GM13976 (cell line): ENCODE measurements around the gene YPEL3.
"Not testable (repeated sequence)": the region's sequence is repeated elsewhere in the genome, so short reads cannot be mapped to it uniquely, and the experiment has no call there.

Source experiments
- DNase-seq: peaks from one replicate; pipeline ENCODE4 v3.0.0; 2012; ENCODE audit warnings: low spot score
- in situ Hi-C: fragments of 300-500 bp; cut with MboI; formaldehyde crosslinking; loops from one replicate; pipeline ENCODE4 v1.12.0; 2022; ENCODE audit warnings: low sequenced_read_pairs, mixed read lengths, inconsistent platforms; ENCODE audit not compliant: unreplicated experiment
- TF ChIP-seq, protein P1 (sequence below): IDR thresholded peaks from 2 replicates; pipeline ENCODE4 v1.5.1; 2012; ENCODE audit warnings: borderline replicate concordance, mild to moderate bottlenecking; ENCODE audit not compliant: insufficient read depth; ENCODE audit errors: extremely low read depth, missing control alignments, control extremely low read depth

The YPEL3 gene

DNA sequence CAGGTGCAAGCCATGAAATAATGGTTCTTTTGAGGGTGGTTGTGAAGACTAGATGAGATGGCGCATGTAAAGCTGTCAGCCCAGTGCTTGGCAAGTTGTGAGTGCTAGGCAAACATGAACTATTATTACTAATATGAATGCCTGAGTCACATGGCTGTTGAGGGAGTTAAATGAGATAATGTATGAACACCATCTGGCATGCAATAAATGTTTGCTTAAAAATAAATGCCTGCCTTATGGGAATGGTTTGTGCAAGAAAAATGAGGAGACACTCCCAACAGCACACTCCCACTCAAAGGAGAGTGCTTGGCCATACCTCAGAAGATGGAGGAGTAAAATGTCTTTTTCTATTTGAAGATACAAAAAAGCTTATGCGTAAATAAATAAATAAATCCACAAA lies 23.4 kb upstream of the YPEL3 start:
- in situ Hi-C loops = loop anchor here (25.0 kb wide), 2 partner anchors 293 to 493 kb away; partner anchors contain the start of genes ZNF689 and ZNF771
- DNase-seq = no peak
- TF ChIP-seq, protein P1, sequence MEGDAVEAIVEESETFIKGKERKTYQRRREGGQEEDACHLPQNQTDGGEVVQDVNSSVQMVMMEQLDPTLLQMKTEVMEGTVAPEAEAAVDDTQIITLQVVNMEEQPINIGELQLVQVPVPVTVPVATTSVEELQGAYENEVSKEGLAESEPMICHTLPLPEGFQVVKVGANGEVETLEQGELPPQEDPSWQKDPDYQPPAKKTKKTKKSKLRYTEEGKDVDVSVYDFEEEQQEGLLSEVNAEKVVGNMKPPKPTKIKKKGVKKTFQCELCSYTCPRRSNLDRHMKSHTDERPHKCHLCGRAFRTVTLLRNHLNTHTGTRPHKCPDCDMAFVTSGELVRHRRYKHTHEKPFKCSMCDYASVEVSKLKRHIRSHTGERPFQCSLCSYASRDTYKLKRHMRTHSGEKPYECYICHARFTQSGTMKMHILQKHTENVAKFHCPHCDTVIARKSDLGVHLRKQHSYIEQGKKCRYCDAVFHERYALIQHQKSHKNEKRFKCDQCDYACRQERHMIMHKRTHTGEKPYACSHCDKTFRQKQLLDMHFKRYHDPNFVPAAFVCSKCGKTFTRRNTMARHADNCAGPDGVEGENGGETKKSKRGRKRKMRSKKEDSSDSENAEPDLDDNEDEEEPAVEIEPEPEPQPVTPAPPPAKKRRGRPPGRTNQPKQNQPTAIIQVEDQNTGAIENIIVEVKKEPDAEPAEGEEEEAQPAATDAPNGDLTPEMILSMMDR = no peak

DNA sequence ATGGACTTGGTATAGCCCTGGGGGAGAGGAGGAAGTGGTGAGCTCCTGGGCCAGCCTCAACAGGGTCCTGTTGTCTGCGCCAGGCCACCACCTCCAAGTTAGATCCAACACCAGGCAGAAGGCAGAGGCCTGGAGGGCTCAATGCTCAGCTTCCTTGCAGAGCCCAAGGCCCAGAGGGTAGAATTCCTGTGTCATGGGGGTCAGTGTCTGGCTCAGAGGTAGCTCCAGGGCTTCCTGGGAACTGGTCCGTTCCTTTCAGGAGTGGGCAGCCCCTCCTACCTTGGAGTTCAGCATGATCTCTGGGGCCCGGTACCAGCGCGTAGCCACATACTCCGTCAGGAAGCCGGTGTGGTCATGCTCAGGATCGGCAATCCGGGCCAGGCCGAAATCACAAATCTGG lies 21.8 kb upstream of the YPEL3 start:
- in situ Hi-C loops = loop anchor here (25.0 kb wide), 2 partner anchors 295 to 495 kb away; partner anchors contain the start of genes ZNF689 and ZNF771

DNA sequence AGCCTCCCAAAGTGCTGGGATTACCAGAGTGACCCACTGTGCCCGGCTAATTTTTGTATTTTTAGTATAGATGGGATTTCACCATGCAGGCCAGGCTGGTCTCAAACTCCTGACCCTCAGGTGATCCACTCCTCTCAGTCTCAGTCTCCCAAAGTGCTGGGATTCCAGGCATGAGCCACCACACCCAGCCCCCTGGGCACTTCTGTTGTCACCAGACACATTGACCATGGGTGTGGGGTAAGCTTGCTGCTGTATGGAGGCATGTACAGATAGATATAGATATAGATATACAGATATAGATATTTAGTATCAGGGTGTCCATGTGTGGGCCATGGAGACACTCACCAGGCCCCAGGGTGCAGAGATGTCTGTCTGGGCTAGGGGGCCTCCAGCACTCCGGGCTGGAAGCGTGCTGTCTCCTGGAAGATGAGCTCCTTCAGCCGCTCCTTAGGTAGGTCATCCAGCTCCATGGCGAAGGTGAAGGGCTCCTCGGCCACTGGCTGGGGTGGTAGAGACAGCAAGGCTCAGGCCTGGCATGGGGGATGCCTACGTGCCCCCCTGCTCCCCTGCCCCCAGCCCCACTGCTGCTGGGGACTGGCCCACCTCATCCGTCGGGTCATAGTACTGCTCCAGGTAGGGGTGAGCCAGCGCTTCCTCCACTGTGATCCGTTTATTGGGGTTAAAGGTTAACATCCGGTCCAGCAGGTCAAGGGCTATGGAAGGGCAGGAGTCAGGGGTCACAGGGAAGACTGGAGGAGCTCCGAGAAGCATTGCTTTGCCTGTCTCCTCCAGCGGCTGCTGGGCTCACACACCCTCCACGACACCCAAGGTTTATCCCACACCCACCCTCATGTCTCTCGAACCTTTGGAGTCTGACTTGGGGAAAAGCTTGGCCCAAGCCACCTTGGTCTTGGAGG lies 20.5 kb upstream of the YPEL3 start:
- DNase-seq = no peak
- in situ Hi-C loops = loop anchor here (25.0 kb wide), 2 partner anchors 296 to 496 kb away; partner anchors contain the start of genes ZNF689 and ZNF771
- TF ChIP-seq, protein P1 = no peak

More for the DNA sequence above, 21.8 kb upstream of the YPEL3 start:
- TF ChIP-seq, protein P1 = no peak
- no peak for DNase-seq

DNA sequence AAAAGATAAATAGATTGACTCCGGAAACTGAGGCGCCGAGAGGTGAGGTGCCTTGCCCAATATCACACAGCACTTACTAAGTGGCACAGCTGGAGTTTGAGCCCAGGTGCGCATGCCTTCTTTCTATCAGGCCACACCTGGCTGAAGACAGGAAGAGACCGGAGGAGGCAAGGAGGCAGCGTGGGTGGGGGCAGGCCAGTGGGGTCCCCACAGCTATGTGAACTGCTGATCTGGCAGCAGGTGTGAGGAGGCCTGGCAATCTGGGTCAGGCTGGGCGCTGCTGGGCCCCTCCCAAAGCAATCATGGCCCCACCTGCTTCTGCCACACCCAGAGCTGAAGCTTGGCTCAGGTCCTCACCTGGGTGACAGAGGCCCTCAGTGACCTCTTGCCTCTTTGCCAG lies 19.2 kb upstream of the YPEL3 start:
- no peak for DNase-seq
- TF ChIP-seq, protein P1 = no peak
- in situ Hi-C loops = loop anchor here (25.0 kb wide), 2 partner anchors 297 to 497 kb away; partner anchors contain the start of genes ZNF689 and ZNF771

DNA sequence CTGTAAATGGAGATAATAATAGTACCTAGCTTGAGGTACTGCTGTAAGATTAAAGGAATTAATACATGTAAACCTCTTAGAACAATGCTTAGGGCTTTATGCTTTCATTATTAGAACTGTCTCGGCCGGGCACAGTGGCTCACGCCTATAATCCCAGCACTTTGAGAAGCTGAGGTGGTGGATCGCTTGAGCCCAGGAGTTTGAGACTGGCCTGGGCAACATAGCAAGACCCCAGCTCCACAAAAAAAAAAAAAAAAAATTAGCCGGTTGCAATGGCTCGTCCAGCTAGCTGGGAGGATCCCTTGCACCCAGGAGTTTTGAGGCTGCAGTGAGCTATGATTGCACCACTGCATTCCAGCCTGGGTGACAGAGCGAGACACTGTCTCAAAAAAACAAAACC lies 18.8 kb upstream of the YPEL3 start:
- in situ Hi-C loops = loop anchor here (25.0 kb wide), 2 partner anchors 297 to 497 kb away; partner anchors contain the start of genes ZNF689 and ZNF771
- not testable (repeated sequence) for DNase-seq

DNA sequence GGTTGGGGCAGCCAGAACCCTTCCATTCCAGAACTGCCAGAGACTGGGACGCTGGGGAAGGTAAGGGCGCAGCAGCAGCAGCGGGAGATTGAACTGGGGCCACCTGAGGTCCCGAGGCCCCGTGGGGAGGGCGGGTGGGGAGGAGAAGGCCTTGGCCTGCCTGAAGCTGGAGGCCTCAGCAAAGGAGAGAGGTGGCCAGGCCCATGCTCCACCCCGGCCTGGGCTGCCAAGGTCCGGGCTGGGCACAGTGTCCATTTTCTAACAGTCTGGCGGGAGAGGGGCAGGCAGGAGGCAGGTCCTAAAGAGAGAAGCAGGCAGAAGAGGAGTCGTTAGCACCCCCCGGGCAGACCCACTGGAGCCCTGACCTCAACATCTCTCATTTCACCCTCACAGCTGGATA lies 18.4 kb upstream of the YPEL3 start:
- TF ChIP-seq, protein P1 = no peak
- in situ Hi-C loops = loop anchor here (25.0 kb wide), 2 partner anchors 298 to 498 kb away; partner anchors contain the start of genes ZNF689 and ZNF771
- DNase-seq = no peak
